ENCODE data around the gene STAU1.

DNA sequence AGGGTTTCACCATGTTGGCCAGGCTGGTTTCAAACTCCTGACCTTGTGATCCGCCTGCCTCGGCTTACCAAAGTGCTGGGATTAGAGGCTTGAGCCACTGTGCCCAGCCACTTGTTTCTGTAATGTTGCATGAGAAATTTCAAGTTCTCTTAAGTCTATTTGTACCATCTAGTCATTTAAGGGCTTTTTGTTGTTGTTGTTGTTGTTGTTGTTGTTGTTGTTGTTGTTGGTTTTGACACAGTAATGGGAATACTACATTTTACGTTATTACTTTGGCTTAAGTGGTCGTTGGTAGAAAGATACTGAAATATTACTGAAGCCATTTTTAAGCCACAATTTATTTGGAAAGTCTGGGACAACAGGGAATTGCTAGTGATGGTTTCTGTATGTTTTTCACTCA is 90.0 kb downstream of the STAU1 start:
- TF ChIP-seq, protein P1, sequence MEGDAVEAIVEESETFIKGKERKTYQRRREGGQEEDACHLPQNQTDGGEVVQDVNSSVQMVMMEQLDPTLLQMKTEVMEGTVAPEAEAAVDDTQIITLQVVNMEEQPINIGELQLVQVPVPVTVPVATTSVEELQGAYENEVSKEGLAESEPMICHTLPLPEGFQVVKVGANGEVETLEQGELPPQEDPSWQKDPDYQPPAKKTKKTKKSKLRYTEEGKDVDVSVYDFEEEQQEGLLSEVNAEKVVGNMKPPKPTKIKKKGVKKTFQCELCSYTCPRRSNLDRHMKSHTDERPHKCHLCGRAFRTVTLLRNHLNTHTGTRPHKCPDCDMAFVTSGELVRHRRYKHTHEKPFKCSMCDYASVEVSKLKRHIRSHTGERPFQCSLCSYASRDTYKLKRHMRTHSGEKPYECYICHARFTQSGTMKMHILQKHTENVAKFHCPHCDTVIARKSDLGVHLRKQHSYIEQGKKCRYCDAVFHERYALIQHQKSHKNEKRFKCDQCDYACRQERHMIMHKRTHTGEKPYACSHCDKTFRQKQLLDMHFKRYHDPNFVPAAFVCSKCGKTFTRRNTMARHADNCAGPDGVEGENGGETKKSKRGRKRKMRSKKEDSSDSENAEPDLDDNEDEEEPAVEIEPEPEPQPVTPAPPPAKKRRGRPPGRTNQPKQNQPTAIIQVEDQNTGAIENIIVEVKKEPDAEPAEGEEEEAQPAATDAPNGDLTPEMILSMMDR (IDR thresholded peaks at IDR 0.05) = no peak
- no peak for TF ChIP-seq ZFX (IDR thresholded peaks at IDR 0.05; ENCODE audit: borderline replicate concordance)

Measured in 22Rv1 (cell line).